T-helper 1 cell (primary cell): Measurements from ENCODE around the gene TSPAN11.

Experiments
- DNase-seq, 5 donors: peaks; one replicate each; pipeline ENCODE4 v3.0.0-alpha.2; 2012 to 2020

The TSPAN11 gene

DNA sequence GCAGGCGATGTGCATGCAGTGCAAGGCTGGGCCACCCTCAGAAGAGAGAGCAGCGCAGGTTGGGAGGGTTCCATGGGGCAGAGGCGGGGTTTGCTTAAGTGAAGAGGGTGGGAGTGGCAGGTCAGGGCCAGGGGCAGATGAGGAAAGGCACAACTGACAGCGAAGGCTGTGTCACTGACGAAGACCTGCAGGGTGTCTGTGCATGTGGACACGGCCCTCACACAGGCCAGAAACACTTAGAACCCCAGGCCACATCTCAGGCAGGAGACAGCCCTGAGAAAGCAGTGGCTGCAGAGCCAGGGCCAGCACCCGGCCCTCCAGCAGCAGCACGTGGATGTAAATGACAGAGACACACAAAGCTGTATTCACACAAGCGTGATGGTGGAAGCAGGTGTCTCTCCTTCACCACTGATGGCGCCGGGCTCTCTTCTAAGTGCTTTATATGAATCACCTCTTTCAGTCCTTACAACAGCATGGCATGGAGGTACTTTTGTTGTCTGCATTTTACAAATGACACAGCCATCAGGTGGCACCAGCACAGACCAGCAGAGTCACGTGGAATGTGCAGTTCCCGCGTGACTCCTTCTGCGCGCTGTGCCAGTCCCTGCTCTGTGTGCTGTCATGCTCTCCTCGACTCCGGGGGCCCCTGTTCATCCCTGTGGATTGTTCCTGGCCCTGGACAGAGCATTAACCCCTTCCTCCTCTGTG lies 54.6 kb downstream of the TSPAN11 start:
- DNase-seq: no peak

DNA sequence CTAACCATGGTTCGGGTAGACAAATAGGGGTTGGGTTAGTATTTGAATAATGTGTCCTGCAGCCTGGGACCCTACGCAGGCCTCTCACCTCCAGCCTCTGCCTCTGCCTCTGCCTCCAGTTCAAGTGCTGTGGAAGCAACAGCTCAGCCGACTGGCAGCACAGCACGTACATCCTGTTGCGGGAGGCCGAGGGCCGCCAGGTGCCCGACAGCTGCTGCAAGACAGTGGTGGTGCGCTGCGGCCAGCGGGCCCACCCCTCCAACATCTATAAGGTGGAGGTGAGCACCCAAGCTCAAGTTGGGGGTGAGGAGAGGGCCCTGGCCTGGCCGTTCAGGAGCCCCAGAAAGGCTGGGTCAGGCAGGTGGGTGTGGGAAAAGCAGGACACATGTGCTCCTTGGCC lies 55.9 kb downstream of the TSPAN11 start:
- no peak for DNase-seq

DNA sequence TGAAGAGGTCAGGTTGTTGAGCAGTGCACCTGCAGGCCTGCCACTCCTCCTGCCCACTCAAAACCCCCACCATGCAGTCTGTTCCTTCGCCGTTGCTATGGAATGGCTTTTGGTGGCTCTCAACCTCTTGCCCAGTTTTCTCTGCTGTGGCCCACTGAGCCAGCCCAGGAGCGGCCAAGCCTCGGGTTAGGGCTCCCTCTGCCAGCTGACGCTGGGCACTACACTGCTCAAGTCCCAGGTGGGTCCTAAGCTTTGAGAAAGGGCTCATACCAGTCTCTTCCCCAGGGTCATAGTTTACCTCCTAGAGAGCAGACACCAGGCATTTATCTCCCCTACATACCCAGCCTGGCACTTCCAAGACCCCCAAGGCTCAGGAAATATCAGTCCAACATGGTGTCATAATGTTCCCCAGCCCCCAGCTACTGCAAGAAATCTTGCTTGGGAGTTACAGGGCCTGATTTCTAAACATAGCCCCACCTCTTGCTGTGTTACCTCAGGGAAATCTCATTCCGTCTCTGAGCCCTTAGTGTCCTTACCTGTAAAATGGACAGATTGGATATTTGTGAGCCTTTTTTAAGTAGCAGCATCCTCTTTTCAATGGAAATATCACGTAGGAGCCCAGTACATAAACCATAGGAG lies 59.4 kb downstream of the TSPAN11 start:
- DNase-seq: peak in 1 of 5 donors; percentile 7

DNA sequence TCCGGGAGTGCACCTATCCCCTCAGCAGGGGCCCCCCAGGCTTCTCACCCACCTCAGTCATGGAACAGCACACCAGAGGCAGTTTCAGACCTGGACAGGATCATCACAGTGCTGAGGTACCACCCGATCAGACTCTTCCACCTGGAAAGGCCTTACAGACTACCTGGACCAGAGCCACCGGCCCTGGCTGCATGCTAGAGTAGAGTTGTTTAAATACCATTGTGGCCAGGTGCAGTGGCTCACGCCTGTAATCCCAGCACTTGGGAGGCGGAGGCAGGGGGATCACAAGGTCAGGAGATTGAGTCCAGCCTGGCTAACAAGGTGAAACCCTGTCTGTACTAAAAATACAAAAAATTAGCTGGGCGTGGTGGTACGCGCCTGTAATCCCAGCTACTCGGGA lies 61.5 kb downstream of the TSPAN11 start:
- no peak for DNase-seq

DNA sequence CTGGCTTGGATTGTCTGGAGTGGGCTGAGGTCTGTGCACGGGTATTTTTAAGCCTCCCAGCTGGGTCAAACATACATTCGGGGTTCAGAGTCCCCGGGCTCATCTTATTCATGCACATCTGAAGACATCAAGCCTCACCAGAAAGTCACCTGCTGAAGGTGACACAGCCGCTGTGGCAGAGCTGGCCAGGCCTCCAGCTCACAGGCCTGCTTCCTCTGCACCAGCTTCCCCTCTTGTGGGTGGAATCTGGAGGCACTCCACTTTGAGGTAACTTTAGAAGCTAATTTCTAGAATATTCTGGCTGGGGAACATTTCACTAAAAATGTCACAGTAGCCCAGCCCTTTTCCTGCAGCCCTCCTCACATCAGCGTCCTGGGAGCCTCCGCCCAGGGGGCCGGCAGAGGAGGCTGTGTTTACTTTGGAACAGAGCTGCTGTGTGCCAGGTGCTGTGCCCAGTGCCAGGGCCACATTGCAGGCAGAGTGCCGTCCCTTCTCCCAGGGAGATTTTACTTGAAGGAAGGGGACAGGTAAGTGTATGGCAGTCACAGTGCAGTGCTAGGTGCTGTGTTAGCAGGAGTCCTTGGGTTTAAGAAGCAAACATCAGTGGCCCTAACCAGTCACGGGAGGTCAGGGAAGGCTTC lies 62.2 kb downstream of the TSPAN11 start:
- no peak for DNase-seq

DNA sequence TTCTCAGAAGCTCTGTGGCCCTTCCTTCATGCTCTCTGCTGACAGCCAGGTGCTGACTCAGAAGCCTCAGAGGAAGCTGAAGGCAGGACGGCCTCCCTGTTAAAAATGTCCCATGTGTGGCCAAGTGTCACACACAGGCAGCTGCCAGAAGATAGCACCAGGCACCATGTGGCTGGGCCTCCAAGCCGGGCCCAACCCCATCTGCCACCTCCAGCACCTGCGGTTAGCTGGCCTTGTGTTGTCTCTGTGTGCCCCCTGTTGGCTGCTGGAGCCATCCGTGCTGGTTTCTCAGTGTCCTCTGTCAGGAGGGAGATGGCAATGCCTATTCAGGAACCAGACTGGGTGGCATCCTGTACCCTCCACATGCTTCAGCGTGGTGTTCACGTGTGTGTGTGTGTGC lies 63.2 kb downstream of the TSPAN11 start:
- DNase-seq: peak in 1 of 5 donors; percentile 3

DNA sequence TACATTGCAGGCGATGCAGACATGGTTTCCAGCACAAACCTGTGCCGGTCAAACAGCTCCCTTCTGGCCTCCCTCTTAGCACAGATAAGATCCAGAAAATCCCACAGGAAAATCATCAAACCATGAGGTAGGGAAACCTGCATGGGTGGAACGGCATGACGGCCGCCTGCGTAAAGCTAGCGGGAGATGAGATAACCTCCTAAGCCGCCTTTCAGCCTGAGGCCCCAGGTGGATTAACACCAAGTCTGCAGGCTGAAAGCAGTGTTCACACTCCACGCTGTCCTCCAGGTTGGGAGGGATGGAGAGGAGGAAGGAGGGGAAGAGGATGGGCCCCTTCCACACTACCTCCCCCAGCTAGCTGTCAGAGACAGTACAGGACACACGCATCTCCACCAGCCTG lies 63.8 kb downstream of the TSPAN11 start:
- DNase-seq: no peak

DNA sequence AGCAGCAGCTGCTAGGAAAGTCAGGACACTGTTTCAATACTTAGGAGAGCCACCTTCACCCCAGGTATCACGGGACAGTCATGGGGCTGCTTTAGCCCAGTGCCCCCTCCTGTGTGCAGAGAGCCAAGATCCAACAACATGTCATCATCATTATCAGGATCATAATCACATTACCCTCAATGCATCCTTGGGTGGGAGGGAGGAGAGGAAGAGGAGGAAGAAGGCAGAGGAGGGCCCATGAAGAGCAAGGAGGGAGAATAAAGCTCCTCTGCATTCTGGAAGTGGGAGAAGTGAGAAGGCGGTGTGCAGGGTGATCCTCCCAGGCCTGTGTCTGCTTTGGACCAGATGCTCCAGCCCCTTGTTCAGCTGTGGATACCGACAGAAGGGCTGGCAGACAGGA lies 64.2 kb downstream of the TSPAN11 start:
- no peak for DNase-seq

DNA sequence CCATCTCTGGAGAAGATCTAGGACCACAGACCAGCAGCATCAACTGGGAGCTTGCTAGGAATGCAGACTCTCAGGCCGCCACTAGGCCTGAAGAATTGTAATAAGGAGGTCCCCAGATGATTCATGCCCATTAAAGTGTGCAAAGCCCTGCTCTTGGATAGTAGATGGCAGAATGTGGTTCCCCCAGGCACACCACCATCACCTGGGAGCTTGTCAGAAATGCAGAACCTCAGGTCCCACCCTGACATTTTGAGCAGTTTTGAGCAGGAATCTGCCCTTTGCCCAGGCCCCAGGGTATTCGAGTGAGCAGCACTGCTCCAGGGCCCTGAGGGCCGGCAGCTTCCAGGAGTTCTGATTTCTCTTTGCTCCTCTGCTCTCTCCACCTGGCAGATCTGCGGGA lies 64.9 kb downstream of the TSPAN11 start:
- no peak for DNase-seq

DNA sequence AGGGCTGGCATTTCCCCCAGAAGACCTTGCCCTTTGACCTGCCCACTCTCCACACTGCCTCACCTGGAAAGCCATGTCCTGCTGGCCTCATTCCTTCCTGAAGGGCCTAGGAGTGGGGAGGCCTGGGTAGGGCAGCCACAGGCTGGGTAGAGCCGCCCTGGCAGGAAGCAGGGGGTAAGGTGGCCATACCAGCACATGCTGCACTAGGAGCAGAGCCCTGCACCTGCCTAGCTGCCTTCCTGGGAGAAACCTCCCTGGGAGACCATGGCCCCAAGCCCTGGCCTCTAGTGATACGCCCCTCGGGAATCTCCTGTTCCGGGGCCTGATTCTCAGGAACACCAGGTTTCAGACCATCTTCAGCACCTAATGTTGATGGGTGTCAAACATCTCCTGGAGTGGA lies 65.8 kb downstream of the TSPAN11 start:
- no peak for DNase-seq

DNA sequence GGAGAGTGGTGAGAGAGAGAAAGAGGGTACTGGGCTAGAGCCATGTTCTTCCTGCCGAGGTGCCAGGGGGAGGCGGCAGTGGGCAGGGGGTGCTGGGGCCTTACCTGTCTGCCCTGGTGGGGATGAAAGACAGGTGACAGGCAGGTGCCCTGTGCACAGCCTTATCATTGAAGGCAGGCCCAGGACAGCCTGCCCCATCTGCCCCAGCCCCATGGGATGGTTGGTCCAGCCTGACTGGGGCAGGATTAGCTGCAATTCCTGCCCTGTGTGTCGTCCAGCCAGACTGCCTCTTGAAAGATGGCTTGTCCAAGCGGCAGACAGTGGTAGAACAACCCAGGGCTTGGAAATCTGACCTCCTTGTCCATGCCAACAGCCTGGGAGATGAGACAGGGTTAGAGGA lies 67.2 kb downstream of the TSPAN11 start:
- DNase-seq: no peak

DNA sequence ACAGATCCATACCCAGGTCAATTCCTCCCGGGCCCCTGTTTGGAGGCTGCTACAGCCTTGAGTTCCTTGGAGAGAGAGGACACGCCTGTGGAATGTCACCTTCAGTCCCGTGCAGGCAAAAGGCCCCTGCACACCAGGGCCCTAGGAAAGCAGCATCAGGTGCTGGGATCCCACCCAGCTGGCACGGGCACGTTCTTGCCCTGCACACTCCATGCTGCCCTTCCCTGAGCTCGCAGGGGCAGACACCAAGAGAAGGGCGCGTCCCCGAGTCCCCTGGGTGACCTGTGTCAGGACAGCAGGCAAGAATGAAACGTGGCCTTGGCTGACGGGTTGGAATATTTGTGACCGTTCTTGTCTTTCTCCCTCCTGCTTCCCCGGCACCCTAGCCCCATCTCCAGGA lies 67.7 kb downstream of the TSPAN11 start:
- no peak for DNase-seq

DNA sequence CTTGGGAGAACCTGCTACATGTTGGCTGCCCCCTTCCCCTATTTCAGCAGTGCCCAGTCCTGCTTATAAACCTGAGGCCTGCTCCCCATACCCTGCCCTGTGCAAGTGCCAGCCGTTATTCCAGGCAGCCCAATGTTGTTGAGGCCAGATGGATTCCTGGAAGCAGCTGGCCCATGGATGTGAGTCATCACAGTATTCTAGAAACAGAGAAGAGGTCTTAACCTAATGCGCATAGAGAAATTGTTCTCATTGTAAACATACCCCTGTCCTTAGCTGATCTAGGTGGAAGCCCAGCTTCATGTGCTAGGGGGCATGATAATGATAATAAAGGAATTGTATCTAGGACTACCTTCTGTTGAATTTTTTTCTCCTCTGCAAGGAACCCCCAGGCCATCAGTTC lies 69.7 kb downstream of the TSPAN11 start:
- DNase-seq: no peak

DNA sequence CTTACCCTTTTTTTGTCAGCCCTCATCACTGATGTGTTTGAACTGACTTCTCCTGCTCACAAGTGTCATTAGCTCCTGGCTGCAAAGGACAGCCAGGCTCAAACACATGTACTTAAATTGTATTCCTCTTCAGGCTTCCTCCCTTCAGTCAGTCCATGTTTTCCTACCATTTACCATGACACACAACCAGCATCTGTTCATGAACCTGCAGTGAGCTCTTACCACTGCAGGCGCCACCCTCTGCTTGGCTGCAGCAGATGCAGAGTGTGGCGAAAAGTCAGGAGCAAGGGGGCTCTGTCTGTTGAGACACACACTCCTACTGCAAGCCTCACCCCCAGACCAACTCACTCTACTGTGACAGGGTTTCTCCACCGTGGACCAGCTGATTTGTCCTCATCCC lies 70.2 kb downstream of the TSPAN11 start:
- DNase-seq: no peak

DNA sequence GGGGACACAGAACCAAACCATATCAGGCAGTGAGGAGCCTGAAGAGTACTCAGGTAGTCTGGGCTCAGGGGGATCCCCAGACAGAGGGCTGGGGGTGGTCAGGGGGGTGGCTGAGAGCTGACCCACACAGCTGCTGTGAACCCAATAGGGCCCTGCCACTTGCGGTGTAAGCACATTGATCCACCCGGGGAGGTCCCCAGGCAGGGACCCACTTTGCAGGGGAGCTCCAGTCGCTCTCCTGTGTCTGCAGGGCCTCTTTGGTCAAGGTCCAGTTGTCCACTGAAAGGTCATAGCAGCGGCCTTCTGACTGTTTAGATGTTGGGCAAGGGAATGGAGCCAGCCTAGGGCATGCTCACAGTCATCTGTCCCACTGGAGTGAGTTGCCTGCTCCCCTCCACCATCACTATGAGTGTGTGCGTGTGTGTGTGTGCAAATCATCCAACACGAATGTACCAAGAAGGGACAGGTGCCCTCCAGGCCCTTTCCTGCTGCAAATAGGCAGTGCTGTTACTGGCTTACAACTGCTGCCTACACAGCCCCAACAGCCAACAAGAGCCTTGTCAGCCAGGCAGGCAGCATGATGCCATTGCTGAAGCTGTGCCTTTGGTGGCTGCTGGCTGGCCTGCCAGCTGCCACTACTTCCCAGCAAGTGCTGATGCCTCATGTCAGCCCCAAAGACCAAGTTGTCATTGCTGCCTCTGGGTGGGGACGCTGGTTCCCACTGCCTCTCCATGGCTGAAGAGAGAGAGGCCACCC lies 71.3 kb downstream of the TSPAN11 start:
- DNase-seq: no peak

DNA sequence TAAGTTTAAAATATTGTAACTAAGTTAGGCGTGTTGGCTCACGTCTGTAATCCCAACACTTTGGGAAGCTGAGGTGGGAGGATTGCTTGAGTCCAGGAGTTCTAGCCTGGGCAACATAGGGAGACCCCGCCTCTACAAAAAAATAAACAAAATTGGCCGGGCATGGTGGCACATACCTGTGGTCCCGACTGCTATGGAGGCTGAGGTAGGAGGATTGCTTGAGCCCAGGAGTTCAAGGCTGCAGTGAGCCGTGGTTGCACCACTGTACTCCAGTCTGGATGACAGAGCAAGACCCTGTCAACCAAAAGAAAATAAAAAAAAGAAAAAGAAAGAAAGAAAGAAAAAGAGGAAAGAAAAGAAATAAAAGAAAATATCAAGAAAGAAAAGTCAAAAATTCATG lies 72.5 kb downstream of the TSPAN11 start:
- DNase-seq: no peak

DNA sequence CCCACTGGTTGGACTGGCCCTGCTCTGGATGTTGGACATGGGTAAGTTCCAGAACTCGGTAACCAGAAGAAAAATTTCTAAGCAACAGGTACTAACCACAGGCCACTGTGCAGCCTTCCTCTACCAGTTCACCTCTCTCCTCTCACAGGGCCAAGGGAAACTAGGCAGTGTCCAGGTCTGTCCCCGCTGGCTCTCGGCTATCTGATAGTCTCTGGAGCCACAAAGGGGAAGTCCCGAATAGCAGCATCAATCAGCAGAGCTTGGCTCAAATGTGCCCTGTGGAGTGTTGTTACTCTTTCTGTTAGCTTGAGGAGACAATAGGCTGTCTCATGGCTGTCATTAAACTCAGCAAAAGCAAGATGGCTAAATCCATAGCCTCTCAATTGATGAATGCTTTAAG lies 73.2 kb downstream of the TSPAN11 start:
- no peak for DNase-seq

DNA sequence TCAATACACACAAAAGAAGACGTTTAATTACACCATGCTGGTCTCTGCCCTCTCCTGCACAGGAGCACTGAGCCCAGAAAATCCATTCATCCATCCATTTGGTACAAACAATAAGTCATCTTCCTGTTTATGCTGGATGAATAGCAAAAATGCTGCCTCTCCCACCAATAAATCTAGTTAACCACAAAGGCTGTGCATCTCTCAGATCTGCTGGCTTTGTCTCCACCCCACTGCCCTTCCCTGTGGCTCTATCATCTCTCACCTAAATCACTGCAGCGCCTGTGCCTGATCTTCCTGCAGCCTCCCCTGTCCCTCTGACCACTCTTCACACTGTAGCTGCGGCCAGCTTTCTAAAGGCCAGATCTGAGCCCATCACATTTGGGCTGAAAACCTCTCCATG lies 74.2 kb downstream of the TSPAN11 start:
- no peak for DNase-seq

DNA sequence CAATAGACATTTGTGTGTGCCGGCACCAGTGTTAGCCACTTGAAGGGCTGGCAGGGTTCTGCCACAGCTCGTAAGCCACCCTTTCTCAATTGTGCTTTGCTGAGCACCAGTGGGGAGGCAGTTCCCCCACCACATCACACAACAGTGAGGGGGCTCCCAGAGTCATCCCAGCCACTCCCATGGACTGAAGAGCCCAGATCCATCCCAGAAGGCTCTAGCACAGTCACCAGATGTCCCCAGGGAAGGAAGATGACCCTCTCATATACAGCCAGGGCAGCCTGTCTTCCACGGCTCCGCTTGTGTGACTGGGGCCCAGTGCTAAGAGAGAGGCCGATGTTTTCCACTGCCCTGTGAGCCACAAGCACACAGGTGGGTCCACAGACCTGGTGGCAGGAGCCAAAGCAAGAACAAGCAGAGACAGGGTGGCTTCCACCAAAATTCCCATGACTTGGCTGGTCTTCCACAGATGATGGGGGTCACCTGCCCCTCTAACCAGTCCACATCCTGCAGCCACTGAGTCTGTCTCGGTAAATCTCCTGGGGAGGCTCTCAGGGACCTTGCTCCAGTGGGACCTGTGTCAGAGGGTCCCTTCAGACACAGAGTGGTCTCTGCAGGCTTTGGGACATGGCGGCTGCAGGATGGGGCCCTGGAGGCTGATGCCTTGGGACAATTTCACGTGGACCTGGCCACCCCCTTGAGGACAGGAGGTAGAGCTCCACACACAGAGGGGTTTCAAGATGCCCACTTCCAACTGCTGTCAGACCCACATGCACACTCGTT lies 75.2 kb downstream of the TSPAN11 start:
- no peak for DNase-seq

DNA sequence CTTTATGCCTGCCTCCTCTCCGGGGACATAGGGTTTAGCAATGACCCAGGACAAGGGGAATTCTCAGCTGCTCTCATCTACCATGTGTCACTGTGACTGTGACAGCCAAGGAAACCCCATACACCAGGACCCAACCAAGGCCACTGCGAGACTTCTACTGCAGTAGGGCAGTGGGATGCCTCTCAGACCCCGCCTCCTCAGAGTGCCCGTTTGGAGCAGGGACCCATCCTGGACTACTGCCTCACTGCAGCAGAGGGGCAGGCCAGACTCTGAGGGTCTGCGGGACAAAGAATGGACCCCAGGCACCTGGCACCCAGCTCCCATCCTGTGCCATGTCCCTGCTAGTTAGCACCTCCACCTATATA lies 75.8 kb downstream of the TSPAN11 start:
- no peak for DNase-seq

DNA sequence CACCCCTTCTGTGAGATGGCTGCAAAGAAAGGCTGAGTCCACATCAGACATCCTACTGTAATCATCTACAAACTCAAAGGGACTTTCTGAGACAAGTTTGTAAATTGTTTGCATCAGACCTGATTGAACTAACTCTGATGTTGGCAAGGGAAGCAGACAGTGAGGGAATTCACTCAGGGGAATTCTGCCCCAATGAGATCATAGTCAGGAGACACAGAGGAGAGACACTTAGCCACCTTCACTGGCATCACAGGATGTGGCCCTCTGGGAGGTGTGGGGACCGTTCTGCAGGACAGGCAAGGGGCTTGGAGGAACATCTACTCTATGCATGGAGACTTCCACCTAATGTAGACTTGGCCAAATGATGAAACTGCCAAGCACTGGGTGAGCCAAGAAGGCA lies 76.5 kb downstream of the TSPAN11 start:
- DNase-seq: no peak

DNA sequence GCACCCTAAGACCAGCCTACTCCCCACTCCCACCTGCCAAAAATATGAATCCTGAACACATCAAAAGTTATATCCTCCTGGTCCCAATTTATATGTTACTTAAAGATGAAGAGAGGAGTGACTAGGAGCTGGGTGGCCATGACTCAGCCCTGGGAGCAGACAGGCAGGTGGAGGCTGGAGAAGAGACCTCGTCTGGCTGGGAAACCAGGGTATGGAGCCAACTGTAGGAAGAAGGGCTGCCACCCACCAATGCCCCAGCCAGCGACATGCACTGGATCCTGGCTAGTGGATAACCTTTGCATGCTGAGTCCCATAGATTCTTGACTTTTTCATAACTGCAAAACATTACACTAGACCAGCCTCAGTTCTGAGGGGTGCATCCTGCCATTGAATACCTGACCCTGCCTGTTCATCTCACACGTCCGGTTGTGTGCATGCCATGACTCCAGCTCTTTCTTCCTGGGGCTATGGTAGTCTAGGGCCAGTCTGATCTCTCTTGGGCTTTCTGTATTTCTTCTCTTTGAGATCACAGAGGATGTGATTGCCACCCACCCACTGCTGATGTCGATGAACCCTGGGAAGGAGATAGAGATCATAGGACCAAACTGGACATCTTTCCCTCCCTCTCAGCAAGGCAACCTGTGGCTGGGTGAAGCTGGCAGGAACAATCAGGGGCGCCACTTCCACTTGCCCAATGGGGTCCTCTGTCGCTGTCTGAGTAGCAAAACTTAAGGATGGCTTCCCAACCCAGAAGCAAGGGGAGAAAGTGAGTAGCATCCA lies 77.5 kb downstream of the TSPAN11 start:
- DNase-seq: no peak
